Ramos (cell line): ENCODE measurements around the gene SLCO3A1.
"Not testable (repeated sequence)": the region's sequence is repeated elsewhere in the genome, so short reads cannot be mapped to it uniquely, and the experiment has no call there.

Source experiments
- in situ Hi-C: fragments of 300-500 bp; cut with MboI; formaldehyde crosslinking; loops from one replicate; pipeline ENCODE4 v1.14.3; 2022; ENCODE audit warnings: low sequenced_read_pairs; ENCODE audit not compliant: unreplicated experiment

SLCO3A1 gene

GRCh38 chr15:92165001-92165346 is 311.5 kb downstream of the SLCO3A1 start:
- in situ Hi-C loops, result no loop called here

DNA sequence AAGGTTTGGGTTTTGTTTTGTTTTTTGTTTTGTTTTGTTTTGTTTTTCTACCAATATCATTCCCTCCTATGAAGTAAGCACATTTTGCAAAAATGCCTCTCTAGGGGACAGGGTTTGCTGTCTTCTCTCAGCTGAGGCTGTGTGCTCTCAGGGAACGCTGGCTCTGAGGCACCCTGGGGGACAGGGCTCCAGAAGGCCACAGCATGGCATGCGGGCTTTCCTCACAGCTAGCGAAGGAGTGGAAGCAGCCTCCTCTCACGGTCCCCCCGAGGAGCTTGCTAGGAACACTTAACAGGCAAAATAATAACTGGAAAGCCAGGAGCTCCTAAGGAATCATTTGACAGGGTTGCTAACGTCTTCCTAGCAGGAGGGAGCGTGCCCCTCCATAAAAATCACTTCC is 312.5 kb downstream of the SLCO3A1 start:
- in situ Hi-C loops, result no loop called here

DNA sequence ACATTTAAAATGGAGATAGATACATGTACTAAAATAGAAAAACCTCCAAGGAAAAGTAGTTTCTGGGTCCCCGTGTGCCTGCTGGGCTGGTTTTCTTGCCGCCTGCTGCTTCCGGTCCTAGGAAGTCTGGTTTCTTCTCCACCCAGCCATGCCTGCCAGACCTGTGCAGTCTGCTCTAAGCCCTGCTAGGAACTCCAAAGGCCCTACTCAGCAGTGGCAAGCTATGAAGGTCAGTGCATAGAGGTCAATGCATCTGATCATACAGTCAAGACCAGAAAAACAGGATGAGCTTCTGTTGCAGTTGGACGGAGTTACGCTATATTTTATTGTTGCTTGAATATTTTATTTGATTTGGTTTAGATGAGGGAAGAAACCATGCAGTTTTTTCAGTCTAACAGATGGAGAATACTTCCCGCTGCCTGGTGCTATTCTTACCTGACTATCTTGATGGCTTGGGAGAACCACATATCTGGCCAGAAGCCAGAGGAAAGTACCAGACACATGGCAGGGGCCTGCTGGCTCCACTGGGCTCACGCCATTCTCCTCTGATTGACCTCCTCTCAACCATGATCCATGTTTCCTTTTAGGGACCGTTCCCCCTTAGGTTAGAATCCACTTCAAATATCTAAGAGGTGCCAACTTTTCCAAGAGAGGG is 313.4 kb downstream of the SLCO3A1 start:
- in situ Hi-C loops, result no loop called here

DNA sequence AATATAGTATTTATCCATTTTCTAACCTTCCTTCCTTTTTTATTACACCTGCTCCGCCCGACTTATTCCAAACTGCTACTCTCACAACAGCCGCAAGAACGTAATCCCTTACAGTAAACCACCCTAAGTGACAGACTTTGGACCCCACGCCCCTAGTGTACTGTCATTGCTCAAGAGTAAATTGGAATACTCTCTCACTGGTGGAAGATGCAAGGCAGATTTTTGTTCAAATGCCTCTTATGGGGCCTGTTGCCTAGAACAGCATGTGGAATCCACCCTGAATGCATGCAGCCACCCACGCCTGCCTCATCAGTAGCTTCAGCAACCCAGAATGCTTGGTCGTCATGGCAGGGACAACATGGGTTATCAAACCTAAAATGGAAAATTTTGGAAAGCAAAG is 313.9 kb downstream of the SLCO3A1 start:
- in situ Hi-C loops, result no loop called here

DNA sequence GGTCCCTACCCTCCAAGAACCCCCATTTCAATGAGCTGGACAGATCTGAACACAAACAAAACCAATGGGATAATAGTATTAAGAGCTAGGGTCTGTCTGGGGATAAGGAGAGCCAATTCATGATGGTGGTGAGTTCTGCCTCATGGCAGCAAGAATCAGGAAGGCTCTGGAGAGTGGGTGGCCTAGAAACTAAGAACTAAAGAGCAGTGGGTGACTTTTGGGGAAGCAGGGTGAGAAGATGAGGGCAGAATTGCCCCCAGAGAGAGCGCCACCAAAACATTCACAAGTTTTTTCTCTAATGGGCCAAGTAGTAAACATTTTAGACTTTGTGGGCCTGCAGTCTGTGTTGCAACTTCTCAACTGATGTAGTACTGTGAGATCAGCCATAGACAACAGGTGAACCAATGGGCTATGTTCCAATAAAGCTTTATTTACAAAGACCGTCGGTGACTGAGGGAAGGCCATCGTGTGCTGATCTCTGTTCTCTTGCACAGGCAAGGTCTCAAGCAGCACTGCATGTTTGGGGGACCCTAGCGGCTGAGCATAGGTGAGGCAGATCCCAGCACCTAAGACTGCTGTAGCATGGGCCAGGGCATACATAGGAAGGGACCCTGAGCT is 314.7 kb downstream of the SLCO3A1 start:
- in situ Hi-C loops, result no loop called here

DNA sequence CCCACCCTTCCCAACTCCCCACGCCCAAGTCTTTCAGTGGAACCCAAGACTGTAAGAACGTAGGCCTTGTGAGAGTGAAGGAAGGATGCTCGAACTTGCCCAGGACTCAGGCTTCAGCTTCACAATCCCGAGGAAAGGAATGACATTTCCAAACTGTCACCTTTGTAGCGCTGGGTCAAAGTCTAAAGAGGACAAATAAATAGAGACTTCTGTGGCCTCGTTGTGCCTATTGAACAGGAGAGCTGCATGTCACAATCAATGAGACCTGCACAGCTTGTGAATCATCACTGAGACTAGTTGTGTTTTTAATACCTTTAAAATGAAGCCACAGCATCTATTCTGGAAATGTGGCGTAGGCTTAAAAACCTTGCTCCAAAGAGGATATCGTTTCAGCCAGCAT is 317.4 kb downstream of the SLCO3A1 start:
- in situ Hi-C loops, result no loop called here

- in situ Hi-C loops, result no loop called here
These were observed 325.4 kb downstream of the SLCO3A1 start for GRCh38 chr15:92178911-92179310.

GRCh38 chr15:92184142-92184541 is 330.6 kb downstream of the SLCO3A1 start:
- in situ Hi-C loops, result no loop called here

DNA sequence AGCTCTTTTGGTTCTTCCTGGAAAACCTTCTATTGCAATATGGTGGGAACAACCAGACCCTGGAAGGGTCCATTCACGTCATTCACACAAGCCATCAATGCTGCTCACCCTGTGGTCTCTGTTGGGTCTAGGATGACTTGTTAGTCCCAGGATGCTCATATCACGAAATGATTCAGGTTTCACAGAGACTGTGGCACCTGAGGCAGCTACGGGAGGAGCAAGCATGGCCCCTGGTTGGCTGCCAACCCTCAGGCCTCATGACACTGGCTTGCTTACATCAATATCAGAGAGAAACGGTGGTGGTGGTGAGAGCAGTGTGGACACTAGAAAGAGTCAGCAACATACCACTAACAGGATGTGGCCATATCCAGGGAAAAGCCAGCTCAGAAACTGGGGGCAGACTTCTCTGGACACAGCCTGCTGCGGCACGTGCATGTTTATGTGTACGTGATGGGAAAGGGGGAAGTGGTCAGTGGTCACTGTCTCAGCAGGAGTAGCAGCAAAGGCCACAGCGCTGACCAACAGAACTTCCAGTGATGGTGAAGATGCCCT is 331.2 kb downstream of the SLCO3A1 start:
- in situ Hi-C loops, result no loop called here

GRCh38 chr15:92187975-92188374 is 334.5 kb downstream of the SLCO3A1 start:
- in situ Hi-C loops, result no loop called here

DNA sequence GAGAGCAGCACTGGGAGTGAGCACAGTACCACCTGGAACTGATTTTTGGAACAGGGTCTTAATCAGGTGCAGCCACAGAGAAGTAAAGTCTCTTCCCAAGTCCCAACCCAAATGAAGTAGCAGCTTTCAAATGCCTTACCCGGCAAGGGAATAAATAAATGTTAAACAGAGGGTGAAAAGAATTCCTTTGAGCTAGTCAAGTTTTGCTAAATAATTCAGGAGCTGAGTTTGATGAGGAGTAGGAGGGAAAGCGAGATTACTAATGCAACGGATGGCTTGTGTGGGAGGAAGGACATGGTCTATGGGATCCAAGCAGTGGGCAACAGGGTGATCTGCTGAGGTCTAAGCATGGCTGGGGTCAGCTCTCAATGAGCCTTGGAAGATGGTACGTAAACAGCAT is 335.7 kb downstream of the SLCO3A1 start:
- in situ Hi-C loops, result no loop called here

GRCh38 chr15:92195241-92195640 is 341.7 kb downstream of the SLCO3A1 start:
- in situ Hi-C loops, result no loop called here

- in situ Hi-C loops, result no loop called here
These were observed 342.8 kb downstream of the SLCO3A1 start for GRCh38 chr15:92196342-92196741.

GRCh38 chr15:92197746-92198145 is 344.2 kb downstream of the SLCO3A1 start:
- in situ Hi-C loops, result no loop called here

- in situ Hi-C loops, result no loop called here
These were observed 347.4 kb downstream of the SLCO3A1 start for GRCh38 chr15:92200891-92201290.

GRCh38 chr15:92205255-92205739 is 351.8 kb downstream of the SLCO3A1 start:
- in situ Hi-C loops, result no loop called here

DNA sequence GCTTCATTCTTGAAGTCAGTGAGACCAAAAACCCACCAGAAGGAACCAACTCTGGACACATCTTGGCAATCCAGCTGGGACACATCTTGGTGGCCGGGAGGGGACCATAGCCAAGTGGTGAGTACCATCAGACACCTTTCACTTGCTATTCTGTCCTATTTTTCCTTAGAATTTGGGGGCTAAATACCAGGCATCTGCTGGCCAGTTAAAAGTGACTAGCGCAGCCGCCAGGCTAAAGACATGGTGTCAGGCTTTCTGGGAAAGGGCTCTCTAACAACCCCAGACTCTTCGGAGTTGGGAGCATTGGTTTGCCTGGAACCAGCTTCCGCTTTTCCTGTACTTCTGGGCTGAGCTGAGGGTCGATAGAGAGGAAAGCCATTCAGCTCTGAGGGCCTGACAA is 354.1 kb downstream of the SLCO3A1 start:
- in situ Hi-C loops, result not testable (repeated sequence)
